Activated CD8-positive, alpha-beta T cell treated with anti-CD3 and anti-CD28 coated beads for 36 hours (primary cell): ENCODE results near the gene SYNGAP1. TPM values are rescaled to one million over a fixed set of nuclear protein-coding genes. Genes with fewer than 3 reads are reported as not detected.
A peak's percentile ranks its signal among the peaks of the same experiment; 100 is the strongest.

ENCODE experiments used
- ATAC-seq: fragments of 200-7000 bp; cut with Tn5 transposase; one replicate; pipeline ENCODE4 v1.10.0; 2021; ENCODE audit warnings: mild to moderate bottlenecking, moderate library complexity
- CTCF ChIA-PET: fragments of 350-600 bp; sonication (Branson Sonifier 250); formaldehyde crosslinking; loops from one replicate; lab custom pipeline; 2021; ENCODE audit warnings: antibody characterized with exemption; lab: Charles Lee
- POLR2A ChIA-PET: fragments of 350-600 bp; sonication (Branson Sonifier 250); formaldehyde crosslinking; loops from one replicate; lab custom pipeline; 2021; ENCODE audit warnings: antibody characterized with exemption; lab: Charles Lee
- DNase-seq: peaks from one replicate; pipeline ENCODE4 v3.0.0-alpha.2; 2020
- H3K27ac Mint-ChIP-seq: one replicate; pipeline ENCODE4 v1.8.0; 2021; ENCODE audit warnings: mild to moderate bottlenecking, mixed read lengths
- H3K27me3 Mint-ChIP-seq: one replicate; pipeline ENCODE4 v1.8.0; 2021; ENCODE audit warnings: mixed read lengths
- H3K36me3 Mint-ChIP-seq: one replicate; pipeline ENCODE4 v1.8.0; 2021; ENCODE audit warnings: low read depth, mixed read lengths
- H3K4me1 Mint-ChIP-seq: one replicate; pipeline ENCODE4 v1.8.0; 2021; ENCODE audit warnings: low read depth, mixed read lengths
- H3K4me3 Mint-ChIP-seq: one replicate; pipeline ENCODE4 v1.8.0; 2021; ENCODE audit warnings: mild to moderate bottlenecking, moderate library complexity, mixed read lengths
- H3K9me3 Mint-ChIP-seq: one replicate; pipeline ENCODE4 v1.8.0; 2021; ENCODE audit warnings: mixed read lengths
- CTCF ChIP-seq: fragments of 200-600 bp; IDR thresholded peaks from one replicate; pipeline ENCODE4 v1.8.0; 2022; ENCODE audit warnings: antibody characterized with exemption, mild to moderate bottlenecking
- intact Hi-C: fragments of 100-400 bp; cut with micrococcal nuclease; formaldehyde crosslinking; loops from one replicate; pipeline ENCODE4 v1.10.0; 2022
- total RNA-seq, 2 experiments: library from RNA; stranded (reverse); gene quantifications; one replicate each; pipeline ENCODE4 v1.2.3, GENCODE V29; 2021

The SYNGAP1 gene
- total RNA-seq, 2 experiments from 2014 or later = 57.9 to 67.0 TPM

- H3K4me1 Mint-ChIP-seq = peaks cover under 1% of the 10 kb centered on the region
- POLR2A ChIA-PET = interaction anchor here (0.9 to 1.5 kb wide), 2 partner anchors 8 to 15 kb away, joined by 3 read pairs; partner anchors contain the start of gene ZBTB9
- no peak overlapping the region for H3K4me3 Mint-ChIP-seq
- CTCF ChIA-PET = no interaction called here
- H3K27me3 Mint-ChIP-seq = no peaks in the 10 kb centered on the region
- no peak for TF ChIP-seq CTCF
- intact Hi-C loops = no loop called here
- no peaks in the 10 kb centered on the region for H3K9me3 Mint-ChIP-seq
- ATAC-seq (no peak), DNase-seq (no peak)
- H3K27ac Mint-ChIP-seq = peak overlapping the region; percentile 0
- peaks cover 32% of the 10 kb centered on the region for H3K36me3 Mint-ChIP-seq
Measured at GRCh38 chr6:33446356-33446755, 26.5 kb downstream of the SYNGAP1 start.

GRCh38 chr6:33450434-33450833, 30.6 kb downstream of the SYNGAP1 start:
- H3K36me3 Mint-ChIP-seq = peaks cover 27% of the 10 kb centered on the region
- ATAC-seq (no peak), DNase-seq (no peak)
- no peak overlapping the region for H3K4me3 Mint-ChIP-seq
- ChIA-PET CTCF (interaction anchor here (1.2 to 1.5 kb wide), 2 partner anchors 24 to 139 kb away, joined by 4 read pairs; no protein-coding TSS in a partner anchor), POLR2A (interaction anchor here (1.0 to 2.5 kb wide), 2 partner anchors 9 kb away, joined by 3 to 7 read pairs; no protein-coding TSS in a partner anchor)
- TF ChIP-seq CTCF = no peak
- H3K9me3 Mint-ChIP-seq = no peaks in the 10 kb centered on the region
- H3K27ac Mint-ChIP-seq = no peak overlapping the region
- H3K27me3 Mint-ChIP-seq = no peaks in the 10 kb centered on the region
- peaks cover 14% of the 10 kb centered on the region for H3K4me1 Mint-ChIP-seq
- intact Hi-C loops = loop anchor here (10.0 kb wide), 1 partner anchor 124 kb away; no protein-coding TSS in a partner anchor

DNA sequence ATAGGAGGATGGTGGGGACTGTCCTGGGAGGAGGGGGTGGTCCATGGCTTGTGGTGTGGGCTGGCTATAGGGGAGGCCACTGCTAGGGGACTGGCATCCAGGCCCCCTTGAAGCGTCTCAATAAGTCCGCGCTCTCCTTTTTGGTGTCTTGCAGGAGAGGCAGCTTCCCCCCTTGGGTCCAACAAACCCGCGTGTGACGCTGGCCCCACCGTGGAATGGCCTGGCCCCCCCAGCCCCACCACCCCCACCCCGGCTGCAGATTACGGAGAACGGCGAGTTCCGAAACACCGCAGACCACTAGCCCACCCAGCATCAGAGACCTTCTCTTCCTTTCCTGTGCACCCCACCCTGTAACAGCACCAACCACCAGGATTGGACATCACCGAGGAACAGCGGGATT, 31.7 kb downstream of the SYNGAP1 start:
- DNase-seq (no peak), ATAC-seq (no peak)
- no peak for TF ChIP-seq CTCF
- POLR2A ChIA-PET = no interaction called here
- Mint-ChIP-seq H3K36me3 (peaks cover 32% of the 10 kb centered on the region), H3K27me3 (no peaks in the 10 kb centered on the region), H3K4me1 (peaks cover 25% of the 10 kb centered on the region), H3K27ac (no peak overlapping the region), H3K9me3 (no peaks in the 10 kb centered on the region), H3K4me3 (no peak overlapping the region)
- CTCF ChIA-PET = interaction anchor here (1.2 kb wide), 1 partner anchor 26 kb away, joined by 4 read pairs; no protein-coding TSS in a partner anchor
- intact Hi-C loops = loop anchor here (10.0 kb wide), 1 partner anchor 123 kb away; no protein-coding TSS in a partner anchor

DNA sequence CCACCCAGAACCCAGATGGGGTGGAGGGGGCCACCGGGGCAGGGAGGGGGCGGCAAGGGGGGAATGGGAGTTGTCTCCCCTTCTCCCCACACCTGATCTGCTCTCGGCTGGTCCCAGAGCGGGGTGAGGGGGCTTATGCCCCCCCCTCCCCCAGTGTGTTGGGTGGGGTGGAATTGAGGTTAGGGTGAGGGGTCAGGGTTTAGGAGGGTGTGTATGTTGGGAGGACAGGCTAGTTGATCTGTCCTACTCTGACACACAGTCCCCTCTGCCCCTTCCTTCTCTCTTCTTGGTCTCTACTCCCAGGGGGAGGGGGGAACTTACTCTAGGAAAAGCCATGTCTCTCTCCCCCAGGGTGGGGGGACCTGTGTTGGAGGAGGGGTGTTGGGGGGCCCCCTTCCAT, 32.6 kb downstream of the SYNGAP1 start:
- Mint-ChIP-seq H3K36me3 (peaks cover 32% of the 10 kb centered on the region), H3K9me3 (no peaks in the 10 kb centered on the region), H3K4me3 (no peak overlapping the region), H3K27me3 (no peaks in the 10 kb centered on the region), H3K4me1 (peaks cover 29% of the 10 kb centered on the region), H3K27ac (no peak overlapping the region)
- CTCF ChIA-PET = no interaction called here
- no peak for TF ChIP-seq CTCF
- ATAC-seq (no peak), DNase-seq (no peak)
- POLR2A ChIA-PET = interaction anchor here (0.8 kb wide), 1 partner anchor 11 kb away, joined by 4 read pairs; no protein-coding TSS in a partner anchor
- intact Hi-C loops = loop anchor here (10.0 kb wide), 1 partner anchor 122 kb away; no protein-coding TSS in a partner anchor

DNA sequence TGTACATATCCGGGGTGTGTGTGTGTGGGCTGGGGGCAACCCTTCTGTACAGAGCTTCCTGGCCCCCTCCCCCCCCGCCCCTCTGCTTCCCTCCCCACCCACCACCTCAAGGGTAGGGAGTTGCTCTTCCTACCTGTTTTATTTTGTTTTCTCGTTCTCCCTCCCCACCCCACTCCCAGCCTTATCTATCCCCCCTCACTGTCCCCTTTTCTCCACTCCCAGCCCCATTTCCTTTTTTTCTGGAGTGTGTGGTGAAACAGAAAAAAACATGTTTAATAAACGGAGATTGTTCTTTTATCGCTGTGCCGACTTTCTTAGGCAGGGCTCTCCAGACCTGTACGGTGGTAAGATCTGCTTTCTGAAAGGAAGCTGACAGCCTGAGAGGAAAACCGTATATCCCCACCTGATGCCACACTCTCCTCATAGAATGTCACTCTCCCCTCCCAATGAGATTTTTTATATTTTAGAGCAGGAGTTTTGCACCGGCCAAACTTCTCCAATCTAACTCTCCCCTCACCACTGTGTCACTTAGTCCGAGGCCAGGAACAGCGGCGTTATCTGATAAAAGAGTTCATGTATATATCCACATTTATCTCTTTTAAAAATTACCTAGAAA, 33.6 kb downstream of the SYNGAP1 start:
- H3K9me3 Mint-ChIP-seq = no peaks in the 10 kb centered on the region
- H3K4me1 Mint-ChIP-seq = peaks cover 29% of the 10 kb centered on the region
- TF ChIP-seq CTCF = no peak
- intact Hi-C loops = loop anchor here (10.0 kb wide), 1 partner anchor 121 kb away; no protein-coding TSS in a partner anchor
- peak overlapping the region; percentile 90 for H3K27ac Mint-ChIP-seq
- peak overlapping the region; percentile 84 for H3K4me3 Mint-ChIP-seq
- POLR2A ChIA-PET = interaction anchor here (0.7 to 2.1 kb wide), 10 partner anchors 8 to 176 kb away, joined by 3 to 14 read pairs (median 3); partner anchors contain the start of gene B3GALT4
- ATAC-seq (no peak), DNase-seq (peak; percentile 33)
- CTCF ChIA-PET = interaction anchor here (0.9 to 1.6 kb wide), 5 partner anchors 17 to 155 kb away, joined by 3 to 10 read pairs (median 4); partner anchors contain the start of gene BAK1
- H3K36me3 Mint-ChIP-seq = peaks cover 24% of the 10 kb centered on the region
- H3K27me3 Mint-ChIP-seq = no peaks in the 10 kb centered on the region
